Esophagus squamous epithelium (tissue), 5 donors: Measurements from ENCODE around the gene KIRREL1. TPM values are rescaled to one million over a fixed set of nuclear protein-coding genes. Genes with fewer than 3 reads are reported as not detected.

Source experiments
- DNase-seq: peaks from one replicate; lab custom pipeline; 2025; lab: John Stamatoyannopoulos, UW
- H3K27ac ChIP-seq, 4 donors: fragments of 200-600 bp; sonication (generic); one replicate each; pipeline ENCODE4 v1.5.1; 2016 to 2019; ENCODE audit warnings: mild to moderate bottlenecking in 1 of 4
- H3K27me3 ChIP-seq, 4 donors: fragments of 200-600 bp; sonication (generic); 1 replicate in 3 of 4; 2 replicates in 1 of 4; pipeline versions ENCODE4 v1.5.1 to v1.6.0; 2017 to 2021; ENCODE audit warnings: antibody characterized with exemption in 1 of 4
- H3K36me3 ChIP-seq, 3 donors: fragments of 200-600 bp; sonication (generic); one replicate each; pipeline ENCODE4 v1.5.1; 2016 to 2019
- H3K4me1 ChIP-seq, 3 donors: fragments of 200-600 bp; sonication (generic); one replicate each; pipeline ENCODE4 v1.5.1; 2017 to 2019
- H3K4me3 ChIP-seq, 4 donors: fragments of 200-600 bp; sonication (generic); 1 replicate in 3 of 4; 2 replicates in 1 of 4; pipeline ENCODE4 v1.5.1; 2016 to 2019; ENCODE audit warnings: mild to moderate bottlenecking in 2 of 4, moderate library complexity in 1 of 4
- H3K9me3 ChIP-seq, 3 donors: fragments of 200-600 bp; sonication (generic); one replicate each; pipeline ENCODE4 v1.5.1; 2016 to 2019
- POLR2A ChIP-seq, 4 donors: fragments of 450-650 bp; IDR thresholded peaks; one replicate each; pipeline ENCODE4 v1.6.1; 2017; ENCODE audit warnings: antibody characterized with exemption in 4 of 4, mild to moderate bottlenecking in 4 of 4, moderate library complexity in 3 of 4
- WGBS, 2 donors: methylation state at CpG; one replicate each; pipeline ENCODE4 v1.1.5; 2018; 5-methylcytosine and 5-hydroxymethylcytosine counted together
- intact Hi-C: fragments of 100-400 bp; cut with DNase I; formaldehyde crosslinking; loops from one replicate; pipeline ENCODE4 v1.15.0; 2022
- total RNA-seq, 4 donors: library from RNA; depleted of rRNA; stranded (reverse); fragments of >200 nt; gene quantifications; one replicate each; pipeline ENCODE4 v1.1.0, GENCODE V29; 2016
- TF ChIP-seq, protein P1 (sequence below), 6 experiments: fragments of 450-650 bp in 4 of 6; fragments of 200-600 bp in 2 of 6; sonication (generic) in 2 of 6; IDR thresholded peaks; one replicate each; pipeline ENCODE4 v1.5.1; 2016 to 2019; ENCODE audit warnings: antibody characterized with exemption in 6 of 6, mild to moderate bottlenecking in 4 of 6, moderate library complexity in 4 of 6
- donor health status: DM: yes; HTN: yes; CAD: no.

Gene KIRREL1
- total RNA-seq, 4 donors from 2014 or later, result 3.6 to 18.9 (median 15.2) TPM

DNA sequence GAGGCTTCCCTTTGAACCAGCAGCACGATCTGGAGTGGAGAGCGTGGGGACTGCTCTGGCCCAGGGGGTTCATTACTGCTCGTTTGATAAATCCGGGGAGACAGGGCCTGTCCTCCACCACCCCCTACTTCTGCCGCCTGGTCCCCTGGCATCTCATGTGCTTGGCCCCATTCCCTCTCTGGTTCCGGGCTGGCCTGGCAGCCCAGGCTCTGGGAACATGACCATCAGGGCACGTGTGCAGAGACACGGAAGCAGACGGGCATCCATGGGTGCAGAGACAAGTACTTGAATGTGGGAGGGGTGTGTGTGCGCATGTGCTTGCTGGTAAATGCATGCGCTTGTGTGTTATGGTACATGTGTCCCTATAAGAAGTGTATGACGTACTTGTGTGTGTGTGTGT, 75.5 kb downstream of the KIRREL1 start:
- DNase-seq, result no peak
- intact Hi-C loops, result no loop called here
- 53% methylated on average over 8 to 9 of the region's 12 CpGs for WGBS, 2 donors
- Histone ChIP-seq H3K4me1 (peaks cover 0 to 67% (median 29%) of the 10 kb centered on the region in 3 donors), H3K4me3 (no peak overlapping the region), H3K27ac (peak overlapping the region in 1 of 4 donors; percentile 14), H3K9me3 (no peaks in the 10 kb centered on the region), H3K27me3 (no peaks in the 10 kb centered on the region), H3K36me3 (peaks cover 0 to 5% (median 0%) of the 10 kb centered on the region in 3 donors)
- TF ChIP-seq, protein P1, sequence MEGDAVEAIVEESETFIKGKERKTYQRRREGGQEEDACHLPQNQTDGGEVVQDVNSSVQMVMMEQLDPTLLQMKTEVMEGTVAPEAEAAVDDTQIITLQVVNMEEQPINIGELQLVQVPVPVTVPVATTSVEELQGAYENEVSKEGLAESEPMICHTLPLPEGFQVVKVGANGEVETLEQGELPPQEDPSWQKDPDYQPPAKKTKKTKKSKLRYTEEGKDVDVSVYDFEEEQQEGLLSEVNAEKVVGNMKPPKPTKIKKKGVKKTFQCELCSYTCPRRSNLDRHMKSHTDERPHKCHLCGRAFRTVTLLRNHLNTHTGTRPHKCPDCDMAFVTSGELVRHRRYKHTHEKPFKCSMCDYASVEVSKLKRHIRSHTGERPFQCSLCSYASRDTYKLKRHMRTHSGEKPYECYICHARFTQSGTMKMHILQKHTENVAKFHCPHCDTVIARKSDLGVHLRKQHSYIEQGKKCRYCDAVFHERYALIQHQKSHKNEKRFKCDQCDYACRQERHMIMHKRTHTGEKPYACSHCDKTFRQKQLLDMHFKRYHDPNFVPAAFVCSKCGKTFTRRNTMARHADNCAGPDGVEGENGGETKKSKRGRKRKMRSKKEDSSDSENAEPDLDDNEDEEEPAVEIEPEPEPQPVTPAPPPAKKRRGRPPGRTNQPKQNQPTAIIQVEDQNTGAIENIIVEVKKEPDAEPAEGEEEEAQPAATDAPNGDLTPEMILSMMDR (IDR thresholded peaks at IDR 0.05), result no peak
- no peak for TF ChIP-seq POLR2A (IDR thresholded peaks at IDR 0.05)

DNA sequence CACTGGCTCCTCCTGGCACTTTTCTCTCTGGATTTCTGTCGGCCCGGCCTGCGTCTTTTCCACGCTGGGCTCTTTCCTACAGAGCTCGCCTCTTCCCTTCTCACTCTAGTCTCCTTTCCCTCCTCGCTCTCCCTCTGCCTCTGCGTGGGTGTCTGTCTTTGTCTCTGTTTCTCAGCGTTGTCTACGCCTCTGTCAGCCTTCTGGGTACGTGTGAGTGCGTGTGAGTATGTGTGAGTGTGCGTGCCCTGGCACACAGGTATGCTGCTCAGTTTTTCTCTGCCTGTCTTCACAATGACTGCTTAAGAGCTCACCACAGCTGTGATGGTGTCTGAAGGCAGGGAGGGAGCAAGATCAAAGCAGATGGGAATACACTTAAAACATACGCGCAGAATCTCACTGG, 77.7 kb downstream of the KIRREL1 start:
- peaks cover 0 to 14% (median 0%) of the 10 kb centered on the region in 3 donors for H3K36me3 ChIP-seq
- H3K4me3 ChIP-seq, result no peak overlapping the region
- H3K27ac ChIP-seq, result no peak overlapping the region
- intact Hi-C loops, result no loop called here
- no peak for TF ChIP-seq POLR2A (IDR thresholded peaks at IDR 0.05)
- TF ChIP-seq, protein P1 (IDR thresholded peaks at IDR 0.05), result no peak
- peaks cover 0 to 79% (median 29%) of the 10 kb centered on the region in 3 donors for H3K4me1 ChIP-seq
- H3K27me3 ChIP-seq, result no peaks in the 10 kb centered on the region
- no peak for DNase-seq
- WGBS, 2 donors, result 21 to 41% methylated on average over 14 of the region's 14 CpGs
- no peaks in the 10 kb centered on the region for H3K9me3 ChIP-seq

DNA sequence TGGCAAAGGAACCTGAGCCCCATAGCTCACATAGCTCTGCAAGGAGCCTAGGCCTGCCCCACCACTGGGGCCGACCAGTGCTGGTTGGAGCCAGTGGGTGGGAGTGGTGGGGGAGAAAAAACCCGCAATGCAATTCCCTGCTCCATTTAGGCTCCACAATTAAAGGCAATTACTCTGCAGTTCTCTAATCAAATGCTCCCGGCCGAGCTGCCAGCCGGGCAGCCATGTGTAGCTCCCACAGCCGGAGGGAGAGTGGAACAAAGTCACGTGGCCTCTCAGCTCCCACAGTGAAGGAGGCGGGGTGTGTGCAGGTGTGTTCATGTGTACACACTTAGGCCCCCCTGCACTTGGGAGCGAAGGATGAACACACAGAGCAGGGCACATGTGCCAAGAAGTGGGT, 81.6 kb downstream of the KIRREL1 start:
- Histone ChIP-seq H3K27ac (no peak overlapping the region), H3K4me3 (no peak overlapping the region), H3K27me3 (no peaks in the 10 kb centered on the region), H3K4me1 (peaks cover 0 to 48% (median 12%) of the 10 kb centered on the region in 3 donors), H3K9me3 (no peaks in the 10 kb centered on the region), H3K36me3 (peaks cover 0 to 48% (median 0%) of the 10 kb centered on the region in 3 donors)
- intact Hi-C loops, result no loop called here
- no peak for DNase-seq
- WGBS, 2 donors, result 57% methylated on average over 8 of the region's 9 CpGs; no CpG with 5 or more reads in 1 of the 2 donors
- TF ChIP-seq, protein P1 (IDR thresholded peaks at IDR 0.05), result no peak
- TF ChIP-seq POLR2A (IDR thresholded peaks at IDR 0.05), result no peak

DNA sequence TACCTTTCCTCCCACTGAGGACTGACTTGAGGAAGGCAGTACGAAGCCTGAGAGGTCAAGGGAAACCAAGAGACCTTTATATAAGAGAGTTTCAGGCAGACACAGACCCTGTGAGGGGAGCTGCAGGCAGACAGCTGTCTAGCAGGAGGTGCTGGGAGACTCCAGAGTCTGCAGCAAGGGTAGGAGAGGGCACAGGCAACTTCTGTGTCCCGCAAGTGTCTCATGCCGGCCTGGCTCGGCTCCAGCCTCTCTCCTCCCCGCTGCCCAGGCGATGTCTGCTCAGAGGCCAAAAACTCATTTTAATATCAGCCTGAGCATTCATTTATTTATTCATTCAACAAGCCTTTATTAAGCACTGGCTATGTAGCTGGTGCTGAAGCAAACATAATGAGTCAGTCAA, 83.0 kb downstream of the KIRREL1 start:
- TF ChIP-seq, protein P1 (IDR thresholded peaks at IDR 0.05), result no peak
- no peak for TF ChIP-seq POLR2A (IDR thresholded peaks at IDR 0.05)

DNA sequence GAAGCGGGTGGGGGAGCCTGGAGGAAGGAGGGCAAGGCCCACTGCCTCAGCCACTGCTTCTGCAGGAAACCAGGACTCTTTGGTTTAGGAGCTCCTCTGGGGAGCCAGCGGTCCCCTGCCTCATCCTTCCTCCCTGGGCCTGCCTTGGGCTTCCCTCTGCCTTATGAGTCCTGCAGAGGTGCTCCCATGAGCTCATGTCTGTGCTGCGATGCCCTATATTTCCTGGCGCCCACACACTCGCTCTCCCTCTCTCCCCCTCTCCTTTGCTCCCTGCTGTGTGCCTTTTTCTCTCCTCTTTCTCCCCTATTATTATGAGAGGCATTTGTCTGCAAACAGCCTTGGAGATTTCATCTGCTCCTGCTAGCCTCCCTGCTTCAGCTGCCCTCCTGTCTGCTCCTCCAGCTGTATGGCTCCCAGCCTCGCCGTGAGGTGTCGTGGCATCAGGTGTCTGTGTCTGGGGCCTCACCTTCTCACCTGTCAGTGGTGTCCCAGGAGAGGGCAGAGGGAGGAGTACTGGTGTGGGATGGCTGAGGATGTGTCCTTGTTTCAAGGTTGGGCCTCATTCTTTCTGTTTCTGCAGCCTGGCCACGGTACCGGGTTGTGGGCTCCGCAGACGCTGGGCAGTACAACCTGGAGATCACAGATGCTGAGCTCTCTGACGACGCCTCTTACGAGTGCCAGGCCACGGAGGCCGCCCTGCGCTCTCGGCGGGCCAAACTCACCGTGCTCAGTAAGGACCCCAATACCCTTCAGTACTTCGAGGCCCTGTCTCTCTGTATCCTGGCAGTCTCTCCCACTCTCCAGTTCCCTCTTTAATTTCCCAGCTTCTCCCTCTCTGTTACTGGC, 84.2 kb downstream of the KIRREL1 start:
- Histone ChIP-seq H3K27me3 (no peaks in the 10 kb centered on the region), H3K4me1 (peaks cover 0 to 23% (median 0%) of the 10 kb centered on the region in 3 donors), H3K9me3 (no peaks in the 10 kb centered on the region), H3K36me3 (peaks cover 0 to 67% (median 0%) of the 10 kb centered on the region in 3 donors), H3K27ac (no peak overlapping the region), H3K4me3 (no peak overlapping the region)
- 87 to 90% methylated on average over 18 of the region's 22 CpGs for WGBS, 2 donors
- no peak for DNase-seq
- TF ChIP-seq, protein P1 (IDR thresholded peaks at IDR 0.05), result no peak
- intact Hi-C loops, result no loop called here

More for the DNA sequence above, 83.0 kb downstream of the KIRREL1 start:
- intact Hi-C loops, result no loop called here
- Histone ChIP-seq H3K36me3 (peaks cover 0 to 57% (median 0%) of the 10 kb centered on the region in 3 donors), H3K27ac (no peak overlapping the region), H3K9me3 (no peaks in the 10 kb centered on the region), H3K4me3 (no peak overlapping the region), H3K27me3 (no peaks in the 10 kb centered on the region), H3K4me1 (peaks cover 0 to 34% (median 0%) of the 10 kb centered on the region in 3 donors)
- 54 to 86% methylated on average over 5 of the region's 6 CpGs for WGBS, 2 donors
- no peak for DNase-seq
